HepG2 (cell line): ENCODE measurements around the gene C1orf198. TPM values are rescaled to one million over a fixed set of nuclear protein-coding genes. Genes with fewer than 3 reads are reported as not detected.

Source experiments
- ATAC-seq: fragments of 200-7000 bp; cut with Tn5 transposase; 3 replicates; pipeline ENCODE4 v1.9.1; 2020; ENCODE audit warnings: mild to moderate bottlenecking, moderate library complexity
- BruUV-seq: library from RNA; stranded (reverse); fragments of 400-500 nt; replicated peaks from 2 replicates; lab custom pipeline; 2021; lab: Mats Ljungman, UMichigan
- CTCF ChIA-PET: fragments of 300-600 bp; formaldehyde crosslinking; extraction: SDS; loops from one replicate; lab custom pipeline; 2021; ENCODE audit warnings: low total read pairs, inconsistent platforms, low intra/inter-chr PET ratio; lab: Yijun Ruan, JAX
- POLR2A ChIA-PET: fragments of 350-600 bp; sonication (Branson Sonifier 250); formaldehyde crosslinking; loops from one replicate; lab custom pipeline; 2020; ENCODE audit warnings: antibody characterized with exemption, inconsistent platforms; lab: Yijun Ruan, JAX
- DNase-seq: peaks from one replicate; pipeline ENCODE4 v3.0.0-alpha.2; 2015; ENCODE audit warnings: low spot score
- FAIRE-seq: peaks from 3 replicates; lab custom pipeline; 2011; peaks lifted over from hg19 to GRCh38; lab: Jason Lieb, UNC
- H2AFZ ChIP-seq: one replicate; pipeline ENCODE4 v1.6.1; 2011; ENCODE audit warnings: low read length, inconsistent platforms
- H3K27ac ChIP-seq: fragments of 300-600 bp; 3 replicates; pipeline ENCODE4 v1.8.0; 2011; ENCODE audit warnings: mixed run types, mild to moderate bottlenecking, mixed read lengths, low read length, inconsistent platforms; ENCODE audit not compliant: insufficient read depth; ENCODE audit errors: extremely low read length
- H3K27me3 ChIP-seq, 2 experiments: fragments of 200-600 bp in 1 of 2; 2 replicates in 1 of 2; 3 replicates in 1 of 2; pipeline versions ENCODE4 v1.6.0 to v1.8.0; 2011; ENCODE audit warnings: low read length in 2 of 2, mild to moderate bottlenecking in 2 of 2, moderate library complexity in 2 of 2, inconsistent platforms in 1 of 2; ENCODE audit not compliant: insufficient read depth in 2 of 2, control insufficient read depth in 1 of 2
- H3K36me3 ChIP-seq, 2 experiments: fragments of 200-600 bp in 1 of 2; replicated peaks in 1 of 2; 2 replicates in 1 of 2; 3 replicates in 1 of 2; pipeline versions ENCODE4 v1.5.1 to v1.8.0; 2011; ENCODE audit warnings: low read length in 2 of 2, inconsistent platforms in 1 of 2; ENCODE audit not compliant: insufficient read depth in 2 of 2, control insufficient read depth in 1 of 2
- H3K4me1 ChIP-seq: 2 replicates; pipeline ENCODE4 v1.5.1; 2012; ENCODE audit warnings: low read length, inconsistent platforms; ENCODE audit not compliant: insufficient read depth
- H3K4me2 ChIP-seq: 2 replicates; pipeline ENCODE4 v1.6.0; 2011; ENCODE audit warnings: low read depth, low read length, inconsistent platforms
- H3K4me3 ChIP-seq, 3 experiments: fragments of 200-600 bp in 1 of 3; sonication (generic), shearing (Covaris generic) in 1 of 3; replicated peaks in 1 of 3; 2 replicates each; pipeline ENCODE4 v1.5.1; 2011 to 2016; ENCODE audit warnings: low read length in 3 of 3, inconsistent platforms in 2 of 3, low read depth in 2 of 3, mild to moderate bottlenecking in 2 of 3, control low read depth in 1 of 3, mixed read lengths in 1 of 3; ENCODE audit not compliant: insufficient read depth in 1 of 3
- H3K79me2 ChIP-seq: one replicate; pipeline ENCODE4 v1.6.1; 2011; ENCODE audit warnings: low read length, inconsistent platforms; ENCODE audit not compliant: insufficient read depth
- H3K9ac ChIP-seq: 2 replicates; pipeline ENCODE4 v1.6.0; 2011; ENCODE audit warnings: mild to moderate bottlenecking, low read depth, low read length, inconsistent platforms; ENCODE audit not compliant: insufficient read depth
- H3K9me3 ChIP-seq: 2 replicates; pipeline ENCODE4 v1.5.1; 2012; ENCODE audit warnings: mild to moderate bottlenecking, low read length
- H4K20me1 ChIP-seq: 2 replicates; pipeline ENCODE4 v1.6.0; 2011; ENCODE audit warnings: inconsistent platforms, mild to moderate bottlenecking, low read length, moderate library complexity; ENCODE audit not compliant: insufficient read depth
- ATF1 ChIP-seq: IDR thresholded peaks from 2 replicates; pipeline ENCODE4 v1.6.1; 2016; ENCODE audit warnings: mild to moderate bottlenecking, control low read depth
- CAMTA2 ChIP-seq: sonication (generic); formaldehyde crosslinking; IDR thresholded peaks from 2 replicates; pipeline ENCODE4 v1.4.0; 2020; ENCODE audit warnings: mild to moderate bottlenecking, missing genetic modification reagents, borderline replicate concordance
- DNMT1 ChIP-seq: sonication (generic); formaldehyde crosslinking; IDR thresholded peaks from 2 replicates; pipeline ENCODE4 v1.5.1; 2020; ENCODE audit warnings: mild to moderate bottlenecking, missing genetic modification reagents
- ERF ChIP-seq: IDR thresholded peaks from 2 replicates; pipeline ENCODE4 v1.6.1; 2018; ENCODE audit warnings: missing biosample characterization, missing genetic modification reagents
- GATAD2A ChIP-seq: IDR thresholded peaks from 2 replicates; pipeline ENCODE4 v1.6.1; 2016
- GTF3A ChIP-seq: sonication (generic); formaldehyde crosslinking; conservative IDR thresholded peaks from 2 replicates; pipeline ENCODE4 v1.4.0; 2020; ENCODE audit warnings: mild to moderate bottlenecking, missing genetic modification reagents
- KLF11 ChIP-seq: IDR thresholded peaks from 2 replicates; pipeline ENCODE4 v1.6.1; 2016; ENCODE audit warnings: missing compliant biosample characterization
- NCOR1 ChIP-seq: fragments of 200-600 bp; sonication (generic); IDR thresholded peaks from 2 replicates; pipeline ENCODE4 v1.7.0; 2017; ENCODE audit warnings: antibody characterized with exemption, low read length, borderline replicate concordance
- REL ChIP-seq: sonication (generic); formaldehyde crosslinking; conservative IDR thresholded peaks from 2 replicates; pipeline ENCODE4 v1.8.0; 2022; ENCODE audit warnings: mild to moderate bottlenecking, missing genetic modification reagents, moderate library complexity
- RXRA ChIP-seq: sonication (generic); formaldehyde crosslinking; IDR thresholded peaks from 2 replicates; pipeline ENCODE4 v1.5.1; 2020; ENCODE audit warnings: missing genetic modification reagents
- SIN3A ChIP-seq: IDR thresholded peaks from 2 replicates; pipeline ENCODE4 v1.6.1; 2011; ENCODE audit warnings: low read depth, mild to moderate bottlenecking, control low read depth, low read length, borderline replicate concordance
- TGIF2 ChIP-seq: IDR thresholded peaks from 2 replicates; pipeline ENCODE4 v1.6.1; 2016; ENCODE audit warnings: control low read depth, missing compliant biosample characterization
- TSC22D2 ChIP-seq: sonication (generic); formaldehyde crosslinking; IDR thresholded peaks from 2 replicates; pipeline ENCODE4 v1.5.1; 2020; ENCODE audit warnings: missing genetic modification reagents, mild to moderate bottlenecking, borderline replicate concordance
- ZNF121 ChIP-seq: sonication (generic); formaldehyde crosslinking; IDR thresholded peaks from 2 replicates; pipeline ENCODE4 v1.5.0; 2020; ENCODE audit warnings: mild to moderate bottlenecking, missing genetic modification reagents
- ZNF367 ChIP-seq: sonication (generic); formaldehyde crosslinking; IDR thresholded peaks from 2 replicates; pipeline ENCODE4 v1.4.0; 2020; ENCODE audit warnings: missing genetic modification reagents, borderline replicate concordance
- ZNF83 ChIP-seq: sonication (generic); formaldehyde crosslinking; IDR thresholded peaks from 2 replicates; pipeline ENCODE4 v1.4.0; 2020; ENCODE audit warnings: missing genetic modification reagents, mild to moderate bottlenecking, borderline replicate concordance
- ZSCAN29 ChIP-seq: sonication (generic); formaldehyde crosslinking; conservative IDR thresholded peaks from 2 replicates; pipeline ENCODE4 v1.4.0; 2020; ENCODE audit warnings: mild to moderate bottlenecking, missing genetic modification reagents
- WGBS: methylation state at CpG from one replicate; pipeline ENCODE4 v1.1.6; 2017; ENCODE audit warnings: low lambda C conversion rate; 5-methylcytosine and 5-hydroxymethylcytosine counted together
- in situ Hi-C: cut with HindIII; loops from 2 replicates; pipeline ENCODE4 v1.10.0; 2017; ENCODE audit warnings: low pct_unique_long_range_greater_than_20kb; ENCODE audit not compliant: extremely low pct_ligation_motif_present
- intact Hi-C: fragments of 100-400 bp; cut with micrococcal nuclease; formaldehyde crosslinking; loops from one replicate; pipeline ENCODE4 v1.10.0; 2022; ENCODE audit not compliant: unreplicated experiment
- polyA plus RNA-seq, 8 experiments: library from polyadenylated mRNA; depleted of rRNA in 3 of 8; stranded (reverse) in 7 of 8; unstranded in 1 of 8; fragments of >200 nt; fragmentation: Illumina TruSeq in 4 of 8; extraction: Trizol in 4 of 8; gene quantifications; 2 replicates each; pipeline versions ENCODE4 v1.2.1 to v1.2.3, GENCODE V29; 2011 to 2016; ENCODE audit warnings: low read depth in 4 of 8, missing spikeins in 1 of 8, mixed read lengths in 1 of 8; ENCODE audit not compliant: insufficient read depth in 1 of 8
- total RNA-seq, 5 experiments: library from RNA; depleted of rRNA; stranded (reverse); fragments of >200 nt; fragmentation: Illumina TruSeq; extraction: Trizol; gene quantifications; 2 replicates each; pipeline ENCODE4 v1.2.3, GENCODE V29; 2016; ENCODE audit warnings: low read depth in 1 of 5
- TF ChIP-seq, protein P1 (sequence below): sonication (generic); formaldehyde crosslinking; IDR thresholded peaks from 2 replicates; pipeline ENCODE4 v1.8.1; 2023; ENCODE audit warnings: mild to moderate bottlenecking, inconsistent platforms, moderate library complexity, missing genetic modification reagents, borderline replicate concordance
- TF ChIP-seq, protein P2 (sequence below): sonication (generic); formaldehyde crosslinking; IDR thresholded peaks from 2 replicates; pipeline ENCODE4 v1.9.0; 2021; ENCODE audit warnings: missing genetic modification reagents, mild to moderate bottlenecking, borderline replicate concordance
- TF ChIP-seq, protein P3 (sequence below): sonication (generic); formaldehyde crosslinking; IDR thresholded peaks from 2 replicates; pipeline ENCODE4 v1.4.0; 2020; ENCODE audit warnings: missing genetic modification reagents

Gene C1orf198
- total and polyA plus RNA-seq, 2 of the 13 experiments (the other 11 are each of a cell fraction or from before 2014, with no cell fraction given), result 12.7 to 13.4 TPM

DNA sequence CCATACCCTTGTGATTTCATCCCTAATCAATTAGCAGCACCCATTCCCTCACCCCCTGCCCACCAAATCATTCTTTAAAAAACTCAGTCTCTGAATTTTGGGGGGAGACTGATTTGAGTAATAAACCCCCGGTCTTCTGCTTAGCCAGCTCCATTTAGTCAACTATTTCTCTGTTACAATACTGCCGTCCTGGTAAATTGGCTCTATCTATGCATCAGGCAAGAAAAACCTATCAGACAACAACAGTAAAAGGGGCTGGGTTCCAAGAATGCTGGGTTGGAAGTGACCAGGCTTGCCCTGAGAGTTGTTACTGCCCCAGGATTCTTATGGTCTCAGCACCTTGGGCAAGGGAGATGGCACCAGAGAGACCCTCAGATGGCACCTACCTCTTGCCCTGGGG, 16.3 kb upstream of the C1orf198 start:
- Histone ChIP-seq H3K9me3 (peaks cover 11% of the 10 kb centered on the region; the same call in 1 of the 2 replicates), H2AFZ (no peak overlapping the region), H3K4me2 (no peak overlapping the region), H3K4me3 (no peak overlapping the region), H3K79me2 (no peaks in the 10 kb centered on the region), H4K20me1 (no peaks in the 10 kb centered on the region)
- CTCF ChIA-PET, result no interaction called here
- intact Hi-C loops, result no loop called here
- TF ChIP-seq TSC22D2, result no peak
- no peak for TF ChIP-seq REL (CRISPR knock-in tag)
- TF ChIP-seq TGIF2 (CRISPR knock-in tag), result no peak
- TF ChIP-seq, protein P1, sequence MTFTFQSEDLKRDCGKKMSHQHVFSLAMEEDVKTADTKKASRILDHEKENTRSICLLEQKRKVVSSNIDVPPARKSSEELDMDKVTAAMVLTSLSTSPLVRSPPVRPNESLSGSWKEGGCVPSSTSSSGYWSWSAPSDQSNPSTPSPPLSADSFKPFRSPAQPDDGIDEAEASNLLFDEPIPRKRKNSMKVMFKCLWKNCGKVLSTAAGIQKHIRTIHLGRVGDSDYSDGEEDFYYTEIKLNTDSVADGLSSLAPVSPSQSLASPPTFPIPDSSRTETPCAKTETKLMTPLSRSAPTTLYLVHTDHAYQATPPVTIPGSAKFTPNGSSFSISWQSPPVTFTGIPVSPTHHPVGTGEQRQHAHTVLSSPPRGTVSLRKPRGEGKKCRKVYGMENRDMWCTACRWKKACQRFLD (CRISPR knock-in tag), result no peak
- TF ChIP-seq, protein P2, sequence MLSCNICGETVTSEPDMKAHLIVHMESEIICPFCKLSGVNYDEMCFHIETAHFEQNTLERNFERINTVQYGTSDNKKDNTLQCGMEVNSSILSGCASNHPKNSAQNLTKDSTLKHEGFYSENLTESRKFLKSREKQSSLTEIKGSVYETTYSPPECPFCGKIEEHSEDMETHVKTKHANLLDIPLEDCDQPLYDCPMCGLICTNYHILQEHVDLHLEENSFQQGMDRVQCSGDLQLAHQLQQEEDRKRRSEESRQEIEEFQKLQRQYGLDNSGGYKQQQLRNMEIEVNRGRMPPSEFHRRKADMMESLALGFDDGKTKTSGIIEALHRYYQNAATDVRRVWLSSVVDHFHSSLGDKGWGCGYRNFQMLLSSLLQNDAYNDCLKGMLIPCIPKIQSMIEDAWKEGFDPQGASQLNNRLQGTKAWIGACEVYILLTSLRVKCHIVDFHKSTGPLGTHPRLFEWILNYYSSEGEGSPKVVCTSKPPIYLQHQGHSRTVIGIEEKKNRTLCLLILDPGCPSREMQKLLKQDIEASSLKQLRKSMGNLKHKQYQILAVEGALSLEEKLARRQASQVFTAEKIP (CRISPR knock-in tag), result no peak
- no peak for TF ChIP-seq RXRA (CRISPR knock-in tag)
- no peak for TF ChIP-seq GTF3A
- TF ChIP-seq ZSCAN29 (CRISPR knock-in tag), result no peak
- no peak for TF ChIP-seq ZNF83 (CRISPR knock-in tag)
- no peak for TF ChIP-seq ZNF121
- no peak for TF ChIP-seq ATF1
- TF ChIP-seq DNMT1 (CRISPR knock-in tag), result no peak
- no peak for TF ChIP-seq SIN3A
- TF ChIP-seq ZNF367, result no peak
- no peak for TF ChIP-seq NCOR1
- TF ChIP-seq ERF (CRISPR knock-in tag), result no peak
- no peak for TF ChIP-seq KLF11
- no peak for TF ChIP-seq GATAD2A
- TF ChIP-seq, protein P3, sequence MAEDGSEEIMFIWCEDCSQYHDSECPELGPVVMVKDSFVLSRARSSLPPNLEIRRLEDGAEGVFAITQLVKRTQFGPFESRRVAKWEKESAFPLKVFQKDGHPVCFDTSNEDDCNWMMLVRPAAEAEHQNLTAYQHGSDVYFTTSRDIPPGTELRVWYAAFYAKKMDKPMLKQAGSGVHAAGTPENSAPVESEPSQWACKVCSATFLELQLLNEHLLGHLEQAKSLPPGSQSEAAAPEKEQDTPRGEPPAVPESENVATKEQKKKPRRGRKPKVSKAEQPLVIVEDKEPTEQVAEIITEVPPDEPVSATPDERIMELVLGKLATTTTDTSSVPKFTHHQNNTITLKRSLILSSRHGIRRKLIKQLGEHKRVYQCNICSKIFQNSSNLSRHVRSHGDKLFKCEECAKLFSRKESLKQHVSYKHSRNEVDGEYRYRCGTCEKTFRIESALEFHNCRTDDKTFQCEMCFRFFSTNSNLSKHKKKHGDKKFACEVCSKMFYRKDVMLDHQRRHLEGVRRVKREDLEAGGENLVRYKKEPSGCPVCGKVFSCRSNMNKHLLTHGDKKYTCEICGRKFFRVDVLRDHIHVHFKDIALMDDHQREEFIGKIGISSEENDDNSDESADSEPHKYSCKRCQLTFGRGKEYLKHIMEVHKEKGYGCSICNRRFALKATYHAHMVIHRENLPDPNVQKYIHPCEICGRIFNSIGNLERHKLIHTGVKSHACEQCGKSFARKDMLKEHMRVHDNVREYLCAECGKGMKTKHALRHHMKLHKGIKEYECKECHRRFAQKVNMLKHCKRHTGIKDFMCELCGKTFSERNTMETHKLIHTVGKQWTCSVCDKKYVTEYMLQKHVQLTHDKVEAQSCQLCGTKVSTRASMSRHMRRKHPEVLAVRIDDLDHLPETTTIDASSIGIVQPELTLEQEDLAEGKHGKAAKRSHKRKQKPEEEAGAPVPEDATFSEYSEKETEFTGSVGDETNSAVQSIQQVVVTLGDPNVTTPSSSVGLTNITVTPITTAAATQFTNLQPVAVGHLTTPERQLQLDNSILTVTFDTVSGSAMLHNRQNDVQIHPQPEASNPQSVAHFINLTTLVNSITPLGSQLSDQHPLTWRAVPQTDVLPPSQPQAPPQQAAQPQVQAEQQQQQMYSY (CRISPR knock-in tag), result no peak
- no peak for TF ChIP-seq CAMTA2 (CRISPR knock-in tag)
- TF ChIP-seq, all 625 proteins: peak for 0
- Histone ChIP-seq H3K4me1 (no peaks in the 10 kb centered on the region), H3K36me3 (no peaks in the 10 kb centered on the region), H3K27ac (no peak overlapping the region), H3K27me3 (peaks cover 0 to 31% of the 10 kb centered on the region in 2 experiments; a peak in 4 of 5 replicates), H3K9ac (no peak overlapping the region)
- ATAC-seq (no peak), FAIRE-seq (no peak), DNase-seq (no peak)
- in situ Hi-C loops, result no loop called here
- POLR2A ChIA-PET, result no interaction called here
- 15% methylated on average over 2 of the region's 2 CpGs for WGBS
- no TSS peak for BruUV-seq
